GM12878 (cell line): Measurements from ENCODE around the gene HOMER2. TPM values are rescaled to one million over a fixed set of nuclear protein-coding genes. Genes with fewer than 3 reads are reported as not detected.
A peak's percentile ranks its signal among the peaks of the same experiment; 100 is the strongest.

ENCODE experiments used
- ATAC-seq: fragments of 200-7000 bp; cut with Tn5 transposase; 3 replicates; pipeline ENCODE4 v1.9.1; 2020; ENCODE audit warnings: mild to moderate bottlenecking, moderate library complexity
- BruUV-seq: library from RNA; stranded (reverse); fragments of 400-500 nt; replicated peaks from 2 replicates; lab custom pipeline; 2021; lab: Mats Ljungman, UMichigan
- CTCF ChIA-PET: fragments of 300-600 bp; sonication (Branson Sonifier 250); formaldehyde crosslinking; extraction: SDS; loops from one replicate; lab custom pipeline; 2021; ENCODE audit warnings: inconsistent platforms; lab: Yijun Ruan, JAX
- POLR2A ChIA-PET: fragments of 350-600 bp; formaldehyde crosslinking; extraction: SDS; loops from one replicate; lab custom pipeline; 2021; ENCODE audit warnings: inconsistent platforms; lab: Charles Lee
- RAD21 ChIA-PET: fragments of 300-600 bp; sonication (Branson Sonifier 250); formaldehyde crosslinking; loops from one replicate; lab custom pipeline; 2023; ENCODE audit warnings: antibody characterized with exemption; ENCODE audit not compliant: unreplicated experiment; lab: Charles Lee
- SMC1A ChIA-PET: fragments of 300-600 bp; sonication (Branson Sonifier 250); formaldehyde crosslinking; loops from one replicate; lab custom pipeline; 2023; ENCODE audit not compliant: unreplicated experiment, uncharacterized antibody; lab: Charles Lee
- DNase-seq: peaks from one replicate; pipeline ENCODE4 v3.0.0-alpha.2; 2011; ENCODE audit warnings: low read depth, low spot score
- FAIRE-seq: peaks from 3 replicates; lab custom pipeline; 2011; peaks lifted over from hg19 to GRCh38; lab: Jason Lieb, UNC
- H2AFZ ChIP-seq: 2 replicates; pipeline ENCODE4 v1.6.0; 2011; ENCODE audit warnings: low read depth, low read length, control low read depth; ENCODE audit not compliant: control insufficient read depth
- H3K27ac ChIP-seq: 2 replicates; pipeline ENCODE4 v1.5.1; 2011; ENCODE audit warnings: control low read depth; ENCODE audit not compliant: control insufficient read depth, insufficient read depth
- H3K27me3 ChIP-seq, 2 experiments: replicated peaks in 1 of 2; 2 replicates each; pipeline versions ENCODE4 v1.6.0 to v1.6.1; 2011; ENCODE audit warnings: low read length in 1 of 2; ENCODE audit not compliant: control insufficient read depth in 2 of 2, insufficient read depth in 2 of 2
- H3K36me3 ChIP-seq, 2 experiments: 2 replicates each; pipeline ENCODE4 v1.5.1; 2011; ENCODE audit warnings: low read length in 1 of 2; ENCODE audit not compliant: control insufficient read depth in 2 of 2, insufficient read depth in 2 of 2
- H3K4me1 ChIP-seq: 2 replicates; pipeline ENCODE4 v1.6.1; 2011; ENCODE audit warnings: mild to moderate bottlenecking, low read length, moderate library complexity, mixed read lengths; ENCODE audit not compliant: control insufficient read depth, insufficient read depth
- H3K4me2 ChIP-seq: 2 replicates; pipeline ENCODE4 v1.6.0; 2011; ENCODE audit warnings: control low read depth; ENCODE audit not compliant: control insufficient read depth, insufficient read depth
- H3K4me3 ChIP-seq: fragments of 200-600 bp; sonication (generic); 2 replicates; pipeline ENCODE4 v1.5.1; 2016
- H3K79me2 ChIP-seq: 2 replicates; pipeline ENCODE4 v1.6.0; 2011; ENCODE audit warnings: low read length; ENCODE audit not compliant: control insufficient read depth, insufficient read depth
- H3K9ac ChIP-seq: 2 replicates; pipeline ENCODE4 v1.8.0; 2011; ENCODE audit warnings: low read length, control low read depth, mixed read lengths; ENCODE audit not compliant: control insufficient read depth, insufficient read depth
- H3K9me3 ChIP-seq: replicated peaks from 3 replicates; pipeline ENCODE4 v1.5.1; 2011; ENCODE audit warnings: mild to moderate bottlenecking, low read length; ENCODE audit not compliant: control insufficient read depth, insufficient read depth
- H4K20me1 ChIP-seq: 2 replicates; pipeline ENCODE4 v1.6.0; 2011; ENCODE audit not compliant: control insufficient read depth, insufficient read depth
- DPF2 ChIP-seq: fragments of 450-650 bp; IDR thresholded peaks from 2 replicates; pipeline ENCODE4 v1.6.1; 2017; ENCODE audit warnings: mild to moderate bottlenecking
- EED ChIP-seq: sonication (generic); IDR thresholded peaks from 2 replicates; pipeline ENCODE4 v1.6.1; 2016; ENCODE audit warnings: antibody characterized with exemption, low read depth
- KAT2A ChIP-seq: conservative IDR thresholded peaks from 2 replicates; pipeline ENCODE4 v1.6.1; 2011; ENCODE audit warnings: low read depth, low read length; ENCODE audit not compliant: control insufficient read depth
- KLF5 ChIP-seq: fragments of 450-650 bp; IDR thresholded peaks from 2 replicates; pipeline ENCODE4 v1.6.1; 2014; ENCODE audit warnings: mild to moderate bottlenecking; ENCODE audit not compliant: partially characterized antibody
- MAX ChIP-seq: IDR thresholded peaks from 2 replicates; pipeline ENCODE4 v1.6.1; 2012; ENCODE audit warnings: low read depth, low read length, improper control_type of control experiment
- MEF2B ChIP-seq: fragments of 450-650 bp; IDR thresholded peaks from 2 replicates; pipeline ENCODE4 v1.6.1; 2018; ENCODE audit warnings: mild to moderate bottlenecking, moderate library complexity; ENCODE audit not compliant: partially characterized antibody, poor library complexity, severe bottlenecking
- MTA3 ChIP-seq: IDR thresholded peaks from 2 replicates; pipeline ENCODE4 v1.6.1; 2012; ENCODE audit warnings: low read length, inconsistent platforms, borderline replicate concordance
- MXI1 ChIP-seq: fragments of 150-350 bp; IDR thresholded peaks from 2 replicates; pipeline ENCODE4 v1.6.1; 2011; ENCODE audit warnings: low read depth, mild to moderate bottlenecking, inconsistent platforms, low read length, improper control_type of control experiment
- NRF1 ChIP-seq: conservative IDR thresholded peaks from 2 replicates; pipeline ENCODE4 v1.6.1; 2011; ENCODE audit warnings: mild to moderate bottlenecking, low read depth, low read length, improper control_type of control experiment
- PKNOX1 ChIP-seq: fragments of 450-650 bp; IDR thresholded peaks from 2 replicates; pipeline ENCODE4 v1.6.1; 2016; ENCODE audit warnings: mild to moderate bottlenecking
- POLR2A ChIP-seq: IDR thresholded peaks from 2 replicates; pipeline ENCODE4 v1.6.1; 2011; ENCODE audit warnings: low read depth, mild to moderate bottlenecking, low read length
- POLR2AphosphoS2 ChIP-seq: IDR thresholded peaks from 2 replicates; pipeline ENCODE4 v1.6.1; 2011; ENCODE audit warnings: low read depth, mild to moderate bottlenecking, low read length, improper control_type of control experiment, moderate library complexity
- POU2F2 ChIP-seq: IDR thresholded peaks from 3 replicates; pipeline ENCODE4 v1.6.1; 2011; ENCODE audit warnings: low read depth, mild to moderate bottlenecking, low read length, borderline replicate concordance
- RB1 ChIP-seq: fragments of 450-650 bp; formaldehyde crosslinking; IDR thresholded peaks from 2 replicates; pipeline ENCODE4 v1.6.1; 2017; ENCODE audit warnings: mild to moderate bottlenecking, borderline replicate concordance
- SMARCA5 ChIP-seq: fragments of 450-650 bp; IDR thresholded peaks from 2 replicates; pipeline ENCODE4 v1.6.1; 2017; ENCODE audit warnings: mild to moderate bottlenecking
- SP1 ChIP-seq: IDR thresholded peaks from one replicate; pipeline ENCODE4 v1.6.1; 2011; ENCODE audit warnings: low read depth, low read length
- USF2 ChIP-seq: IDR thresholded peaks from 2 replicates; pipeline ENCODE4 v1.6.1; 2011; ENCODE audit warnings: low read depth, low read length, improper control_type of control experiment, borderline replicate concordance
- ZBTB33 ChIP-seq: fragments of 450-650 bp; IDR thresholded peaks from 2 replicates; pipeline ENCODE4 v1.6.1; 2017; ENCODE audit warnings: mild to moderate bottlenecking
- ZNF384 ChIP-seq: IDR thresholded peaks from 2 replicates; pipeline ENCODE4 v1.6.1; 2012; ENCODE audit warnings: low read depth, mild to moderate bottlenecking, low read length, improper control_type of control experiment, borderline replicate concordance
- ZSCAN29 ChIP-seq: fragments of 450-650 bp; IDR thresholded peaks from 2 replicates; pipeline ENCODE4 v1.6.1; 2017; ENCODE audit warnings: mild to moderate bottlenecking, moderate library complexity
- WGBS: methylation state at CpG from one replicate; pipeline ENCODE4 v1.1.6; 2016; ENCODE audit warnings: low lambda C conversion rate; ENCODE audit not compliant: insufficient replicate concordance, insufficient coverage; ENCODE audit errors: missing lambda C conversion rate; 5-methylcytosine and 5-hydroxymethylcytosine counted together
- in situ Hi-C: fragments of 300-500 bp; cut with MboI; formaldehyde crosslinking; loops from 9 replicates; pipeline ENCODE4 v1.14.3; 2018; ENCODE audit warnings: mixed read lengths
- intact Hi-C: fragments of 100-400 bp; cut with micrococcal nuclease; formaldehyde crosslinking; loops from one replicate; pipeline ENCODE4 v1.14.2; 2022; ENCODE audit not compliant: unreplicated experiment
- polyA plus RNA-seq, 11 experiments: library from polyadenylated mRNA; depleted of rRNA in 4 of 11; unstranded in 6 of 11; stranded (reverse) in 5 of 11; fragments of >200 nt; fragmentation: Nextera tagmentation in 4 of 11; fragmentation: Illumina TruSeq in 1 of 11; extraction: Ambion mirVana in 4 of 11; extraction: Trizol in 1 of 11; gene quantifications; 1 replicate in 1 of 11; 2 replicates in 10 of 11; pipeline versions ENCODE4 v1.2.1 to v1.2.3, GENCODE V29; 2011 to 2016; ENCODE audit warnings: inconsistent platforms in 2 of 11, missing spikeins in 2 of 11, low read depth in 1 of 11
- total RNA-seq, 4 experiments: library from RNA; depleted of rRNA in 3 of 4; stranded (reverse); fragments of >200 nt in 3 of 4; fragmentation: Illumina TruSeq in 1 of 4; extraction: Trizol in 1 of 4; gene quantifications; 2 replicates each; pipeline versions ENCODE4 v1.2.1 to v1.2.3, GENCODE V29; 2013 to 2021

The HOMER2 gene
- total and polyA plus RNA-seq, 10 of the 15 experiments (the other 5 are each of a cell fraction or from before 2014, with no cell fraction given) = 0.60 to 5.0 (median 1.8) TPM

- Histone ChIP-seq H4K20me1 (no peaks in the 10 kb centered on the region), H3K4me1 (peaks cover 32% of the 10 kb centered on the region), H2AFZ (peak within 1 kb of the TSS; percentile 83), H3K27ac (peak within 1 kb of the TSS; percentile 94), H3K36me3 (peaks cover 0 to 10% of the 10 kb centered on the region in 2 experiments; a peak in 2 of 4 replicates), H3K4me3 (peak within 1 kb of the TSS; percentile 77), H3K27me3 (no peaks in the 10 kb centered on the region), H3K4me2 (peak within 1 kb of the TSS; percentile 39), H3K9me3 (no peaks in the 10 kb centered on the region), H3K9ac (peak within 1 kb of the TSS; percentile 88), H3K79me2 (peaks cover 33% of the 10 kb centered on the region)
- intact Hi-C loops (loop anchor here (1.0 to 10.0 kb wide), 3 partner anchors 59 to 395 kb away; partner anchors contain the start of genes HDGFL3 and RAMAC), in situ Hi-C loops (loop anchor here (10.0 kb wide), 1 partner anchor 265 kb away; the partner anchor contains the start of gene RPS17)
- SMC1A ChIA-PET = interaction anchor here (0.9 to 6.3 kb wide), 3 partner anchors 21 to 59 kb away, joined by 3 to 39 read pairs (median 3); no protein-coding TSS in a partner anchor
- POLR2A ChIA-PET = interaction anchor here (0.6 to 2.6 kb wide), 4 partner anchors 23 to 176 kb away, joined by 4 to 20 read pairs (median 6); partner anchors contain the start of gene RAMAC
- under 1% methylated on average over 60 of the region's 67 CpGs for WGBS
- CTCF ChIA-PET = interaction anchor here (0.9 to 2.6 kb wide), 6 partner anchors 23 to 279 kb away, joined by 3 to 12 read pairs (median 4); partner anchors contain the start of gene C15orf40
- DNase-seq = peak; percentile 88
- peak; percentile 80 for FAIRE-seq
- ATAC-seq = peak; percentile 93
- RAD21 ChIA-PET = interaction anchor here (0.6 to 2.4 kb wide), 4 partner anchors 23 to 197 kb away, joined by 3 to 9 read pairs (median 4); partner anchors contain the start of gene RAMAC
- no TSS peak for BruUV-seq
- TF ChIP-seq MTA3 (no peak), ZBTB33 (no peak), EED (no peak), ZSCAN29 (no peak), MXI1 (no peak), POU2F2 (peak; percentile 78; the same call in 1 of the 3 replicates), MAX (peak; percentile 45), DPF2 (peak; percentile 86), POLR2A (peak; percentile 95), NRF1 (0 out of 2 replicates have a peak, but pooled peaks have one; percentile 5), PKNOX1 (peak; percentile 98), USF2 (peak; percentile 1; the same call in 1 of the 2 replicates), SMARCA5 (peak; percentile 84; the same call in 1 of the 2 replicates), RB1 (no peak; the same call in 1 of the 2 replicates), KAT2A (no peak), POLR2AphosphoS2 (peak; percentile 82), MEF2B (no peak), KLF5 (peak; percentile 47), ZNF384 (no peak), SP1 (peak; percentile 98)
Measured at GRCh38 chr15:82809308-82810060, 143.0 kb downstream of the HOMER2 start, which contains the start of gene WHAMM. Gene WHAMM, plus strand, starts transcription at chr15:82809628. Its CDS starts 99 bp downstream, at chr15:82809727.
